Suprapubic skin (tissue), 4 donors: Measurements from ENCODE around the gene GNAI2.

Experiments used
- EP300 ChIP-seq: sonication (generic); formaldehyde crosslinking; IDR thresholded peaks from one replicate; pipeline ENCODE4 v1.6.1; 2017; ENCODE audit warnings: antibody characterized with exemption
- POLR2A ChIP-seq, 2 donors: fragments of 450-650 bp; IDR thresholded peaks; one replicate each; pipeline ENCODE4 v1.6.1; 2017; ENCODE audit warnings: antibody characterized with exemption in 2 of 2, mild to moderate bottlenecking in 2 of 2, moderate library complexity in 2 of 2
- POLR2AphosphoS5 ChIP-seq, 3 donors: sonication (generic); formaldehyde crosslinking; IDR thresholded peaks; one replicate each; pipeline ENCODE4 v1.6.1; 2017; ENCODE audit warnings: antibody characterized with exemption in 3 of 3
- TF ChIP-seq, protein P1 (sequence below), 2 donors: fragments of 200-600 bp in 1 of 2; fragments of 450-650 bp in 1 of 2; sonication (generic) in 1 of 2; IDR thresholded peaks; one replicate each; pipeline ENCODE4 v1.5.1; 2016 to 2019; ENCODE audit warnings: antibody characterized with exemption in 2 of 2, mild to moderate bottlenecking in 1 of 2, moderate library complexity in 1 of 2

- TF ChIP-seq POLR2AphosphoS5 (IDR thresholded peaks at IDR 0.05), result no peak
- TF ChIP-seq, protein P1, sequence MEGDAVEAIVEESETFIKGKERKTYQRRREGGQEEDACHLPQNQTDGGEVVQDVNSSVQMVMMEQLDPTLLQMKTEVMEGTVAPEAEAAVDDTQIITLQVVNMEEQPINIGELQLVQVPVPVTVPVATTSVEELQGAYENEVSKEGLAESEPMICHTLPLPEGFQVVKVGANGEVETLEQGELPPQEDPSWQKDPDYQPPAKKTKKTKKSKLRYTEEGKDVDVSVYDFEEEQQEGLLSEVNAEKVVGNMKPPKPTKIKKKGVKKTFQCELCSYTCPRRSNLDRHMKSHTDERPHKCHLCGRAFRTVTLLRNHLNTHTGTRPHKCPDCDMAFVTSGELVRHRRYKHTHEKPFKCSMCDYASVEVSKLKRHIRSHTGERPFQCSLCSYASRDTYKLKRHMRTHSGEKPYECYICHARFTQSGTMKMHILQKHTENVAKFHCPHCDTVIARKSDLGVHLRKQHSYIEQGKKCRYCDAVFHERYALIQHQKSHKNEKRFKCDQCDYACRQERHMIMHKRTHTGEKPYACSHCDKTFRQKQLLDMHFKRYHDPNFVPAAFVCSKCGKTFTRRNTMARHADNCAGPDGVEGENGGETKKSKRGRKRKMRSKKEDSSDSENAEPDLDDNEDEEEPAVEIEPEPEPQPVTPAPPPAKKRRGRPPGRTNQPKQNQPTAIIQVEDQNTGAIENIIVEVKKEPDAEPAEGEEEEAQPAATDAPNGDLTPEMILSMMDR (IDR thresholded peaks at IDR 0.05), result no peak
- TF ChIP-seq POLR2A (IDR thresholded peaks at IDR 0.05), result peak in 1 of 2 donors; percentile 3
- TF ChIP-seq EP300, result no peak
These were observed 23.5 kb downstream of the GNAI2 start for GRCh38 chr3:50259432-50260026.
